Epithelial cell of esophagus (primary cell): ENCODE measurements around the gene SREK1IP1.
A peak's percentile ranks its signal among the peaks of the same experiment; 100 is the strongest.

Experiments used
- DNase-seq: peaks from one replicate; pipeline ENCODE4 v3.0.0; 2010; ENCODE audit warnings: low read depth
- H3K4me3 ChIP-seq: 2 replicates; pipeline ENCODE4 v1.5.1; 2011; ENCODE audit warnings: mild to moderate bottlenecking, low read length, control low read depth
- CTCF ChIP-seq: IDR thresholded peaks from 2 replicates; pipeline ENCODE4 v1.5.1; 2011; ENCODE audit warnings: low read depth, mild to moderate bottlenecking, low read length, control low read depth, inconsistent platforms; ENCODE audit not compliant: insufficient read depth; ENCODE audit errors: missing control alignments

SREK1IP1 gene

GRCh38 chr5:64688965-64689364 lies 79.5 kb downstream of the SREK1IP1 start:
- no peak for TF ChIP-seq CTCF
- no peak for DNase-seq
- H3K4me3 ChIP-seq = no peak overlapping the region

GRCh38 chr5:64688391-64688790 lies 80.1 kb downstream of the SREK1IP1 start:
- H3K4me3 ChIP-seq = no peak overlapping the region
- TF ChIP-seq CTCF = no peak
- no peak for DNase-seq

GRCh38 chr5:64685866-64686265 lies 82.6 kb downstream of the SREK1IP1 start:
- no peak for TF ChIP-seq CTCF
- DNase-seq = no peak
- no peak overlapping the region for H3K4me3 ChIP-seq

- DNase-seq = no peak
- H3K4me3 ChIP-seq = no peak overlapping the region
- no peak for TF ChIP-seq CTCF
Observed at GRCh38 chr5:64682608-64683007, 85.9 kb downstream of the SREK1IP1 start.

GRCh38 chr5:64680289-64680688 lies 88.2 kb downstream of the SREK1IP1 start:
- TF ChIP-seq CTCF = peak; percentile 9
- DNase-seq = peak; percentile 29

GRCh38 chr5:64678374-64678773 lies 90.1 kb downstream of the SREK1IP1 start:
- DNase-seq = no peak
- TF ChIP-seq CTCF = no peak
- no peak overlapping the region for H3K4me3 ChIP-seq

More at GRCh38 chr5:64680289-64680688, 88.2 kb downstream of the SREK1IP1 start:
- no peak overlapping the region for H3K4me3 ChIP-seq

- TF ChIP-seq CTCF = no peak
- DNase-seq = no peak
- no peak overlapping the region for H3K4me3 ChIP-seq
Observed at GRCh38 chr5:64671678-64672077, 96.8 kb downstream of the SREK1IP1 start.
